GM19043 (cell line): Measurements from ENCODE around the gene EFNA4.

Experiments
- ATAC-seq: cut with Tn5 transposase; IDR thresholded peaks from one replicate; pipeline ENCODE4 v1.9.1; 2021; ENCODE audit warnings: low read depth; ENCODE audit not compliant: unreplicated experiment

EFNA4 gene

GRCh38 chr1:155051342-155051776 lies 12.2 kb upstream of the EFNA4 start:
- peak; percentile 12 for ATAC-seq

GRCh38 chr1:155051777-155052398 lies 11.7 kb upstream of the EFNA4 start:
- ATAC-seq: no peak

GRCh38 chr1:155052439-155053395 lies 10.8 kb upstream of the EFNA4 start:
- no peak for ATAC-seq

DNA sequence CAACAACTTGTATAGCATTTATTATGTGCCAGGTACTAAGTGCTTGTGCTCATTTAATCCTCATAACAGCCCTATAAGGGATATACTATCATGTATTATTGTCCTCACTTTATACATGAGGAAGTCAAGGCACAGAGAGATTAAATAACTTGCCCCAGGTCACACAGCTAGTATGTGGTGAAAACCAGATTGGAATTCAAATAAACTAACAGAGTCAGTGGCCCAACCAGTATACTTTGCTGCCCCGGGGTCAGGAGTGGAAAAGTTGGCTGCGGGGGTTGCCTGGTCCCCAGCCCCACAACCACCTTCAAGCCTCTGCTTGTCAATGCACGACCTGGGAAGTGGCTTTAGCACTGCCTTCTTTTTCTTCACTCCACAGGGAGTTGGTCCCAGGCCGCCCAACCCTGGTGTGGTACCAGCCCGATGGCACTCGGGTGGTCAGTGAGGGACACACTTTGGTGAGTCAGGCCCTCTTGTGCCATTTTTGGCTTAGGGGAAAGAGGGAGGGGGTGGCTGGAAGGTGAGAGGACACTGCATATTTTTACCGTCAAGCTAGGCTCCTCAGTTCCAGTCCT lies 9.9 kb upstream of the EFNA4 start:
- ATAC-seq: no peak

GRCh38 chr1:155057104-155057503 lies 6.4 kb upstream of the EFNA4 start:
- ATAC-seq: no peak

DNA sequence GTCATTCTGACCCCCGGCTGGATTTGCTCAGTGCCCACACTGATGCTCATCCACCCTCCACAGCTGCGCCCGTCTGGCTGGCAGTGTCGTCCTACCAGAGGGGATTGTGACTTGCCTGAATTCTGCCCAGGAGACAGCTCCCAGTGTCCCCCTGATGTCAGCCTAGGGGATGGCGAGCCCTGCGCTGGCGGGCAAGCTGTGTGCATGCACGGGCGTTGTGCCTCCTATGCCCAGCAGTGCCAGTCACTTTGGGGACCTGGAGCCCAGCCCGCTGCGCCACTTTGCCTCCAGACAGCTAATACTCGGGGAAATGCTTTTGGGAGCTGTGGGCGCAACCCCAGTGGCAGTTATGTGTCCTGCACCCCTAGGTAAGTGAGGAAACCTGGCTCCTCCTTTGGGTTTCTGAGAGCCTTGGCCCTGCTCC lies 5.7 kb upstream of the EFNA4 start:
- no peak for ATAC-seq

- no peak for ATAC-seq
These were observed 2.8 kb upstream of the EFNA4 start for GRCh38 chr1:155060736-155061135.

GRCh38 chr1:155061381-155062150 lies 2.0 kb upstream of the EFNA4 start:
- peak; percentile 52 for ATAC-seq

GRCh38 chr1:155062151-155062686 lies 1.3 kb upstream of the EFNA4 start:
- no peak for ATAC-seq

GRCh38 chr1:155062702-155063411 lies 683 bp upstream of the EFNA4 start:
- no peak for ATAC-seq

- no peak for ATAC-seq
These were observed 731 bp downstream of the EFNA4 start for GRCh38 chr1:155064111-155064831.

DNA sequence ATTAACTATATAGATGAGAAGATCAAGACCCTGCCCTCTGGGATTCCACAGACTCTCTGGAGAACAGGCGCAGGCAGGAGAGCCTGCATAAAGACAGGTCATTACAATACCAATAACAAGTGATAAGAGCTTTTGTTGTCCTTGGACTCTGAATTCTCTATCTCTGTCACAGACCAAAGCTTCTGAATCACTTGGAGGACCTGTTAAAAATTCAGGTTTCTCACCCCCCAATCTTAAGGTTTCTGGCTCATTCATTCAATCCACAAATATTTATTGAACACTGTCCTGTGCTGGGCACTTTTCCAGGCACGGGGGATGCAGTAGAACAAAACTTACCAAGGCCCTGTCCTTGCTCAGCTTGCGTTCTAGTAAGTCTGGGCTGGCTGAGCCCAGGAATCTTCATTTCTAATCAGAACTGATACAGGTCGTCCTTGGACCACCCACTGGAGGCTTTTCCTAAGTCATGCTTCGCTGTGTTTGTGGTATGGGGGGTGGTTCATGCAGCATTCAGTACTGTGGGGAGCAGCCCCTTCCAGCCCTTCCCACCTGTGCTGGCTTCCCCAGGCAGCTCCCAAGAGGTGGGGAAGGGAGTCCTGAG lies 1.4 kb downstream of the EFNA4 start:
- no peak for ATAC-seq

DNA sequence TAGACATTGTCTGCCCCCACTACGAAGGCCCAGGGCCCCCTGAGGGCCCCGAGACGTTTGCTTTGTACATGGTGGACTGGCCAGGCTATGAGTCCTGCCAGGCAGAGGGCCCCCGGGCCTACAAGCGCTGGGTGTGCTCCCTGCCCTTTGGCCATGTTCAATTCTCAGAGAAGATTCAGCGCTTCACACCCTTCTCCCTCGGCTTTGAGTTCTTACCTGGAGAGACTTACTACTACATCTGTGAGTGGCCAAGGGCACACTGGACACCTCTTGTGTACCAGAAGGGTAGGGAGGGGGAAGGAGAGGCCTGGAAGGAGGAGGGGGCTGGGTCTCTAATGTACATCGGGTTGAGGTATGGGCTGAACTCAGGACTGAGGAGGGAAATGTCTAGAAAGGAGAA lies 3.2 kb downstream of the EFNA4 start:
- ATAC-seq: no peak

DNA sequence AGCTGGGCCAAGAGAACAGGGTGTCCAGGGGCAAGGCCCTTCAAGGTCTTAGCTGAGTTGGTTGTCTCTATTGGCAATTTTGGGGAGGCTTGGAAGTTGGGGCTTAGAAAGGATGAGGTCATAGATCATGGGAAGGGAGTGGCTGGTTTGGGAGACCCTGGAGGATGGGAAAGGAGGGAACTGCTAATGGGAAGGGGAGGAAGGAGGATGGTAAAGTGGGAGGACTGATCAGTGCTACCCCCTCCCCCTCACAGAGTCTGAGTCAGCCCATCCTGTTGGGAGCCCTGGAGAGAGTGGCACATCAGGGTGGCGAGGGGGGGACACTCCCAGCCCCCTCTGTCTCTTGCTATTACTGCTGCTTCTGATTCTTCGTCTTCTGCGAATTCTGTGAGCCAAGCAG lies 5.1 kb downstream of the EFNA4 start:
- no peak for ATAC-seq

GRCh38 chr1:155069551-155070157 lies 6.1 kb downstream of the EFNA4 start:
- ATAC-seq: no peak

DNA sequence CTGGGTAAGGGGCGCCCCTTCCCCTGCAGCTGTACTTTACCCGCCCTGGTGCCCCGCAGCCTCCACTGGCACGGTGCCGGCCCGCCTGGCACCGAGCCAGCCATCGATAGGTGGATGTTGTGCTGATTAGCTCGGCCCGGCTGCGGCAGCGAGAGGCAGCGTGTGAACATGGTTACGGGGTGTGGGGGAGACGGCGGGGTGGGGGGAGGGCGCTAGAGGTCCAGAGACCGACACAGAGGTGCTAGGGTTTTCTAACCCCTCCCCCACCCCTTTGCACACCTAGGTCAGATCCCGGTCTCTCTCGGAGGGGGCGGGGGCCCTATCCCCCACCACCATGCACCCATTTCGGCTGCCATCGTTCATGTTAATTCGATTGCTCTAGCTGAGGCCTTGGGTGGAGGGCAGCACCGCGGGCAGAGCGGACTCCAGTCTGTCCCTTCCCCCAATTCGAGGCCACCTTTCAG lies 6.7 kb downstream of the EFNA4 start:
- ATAC-seq: no peak

DNA sequence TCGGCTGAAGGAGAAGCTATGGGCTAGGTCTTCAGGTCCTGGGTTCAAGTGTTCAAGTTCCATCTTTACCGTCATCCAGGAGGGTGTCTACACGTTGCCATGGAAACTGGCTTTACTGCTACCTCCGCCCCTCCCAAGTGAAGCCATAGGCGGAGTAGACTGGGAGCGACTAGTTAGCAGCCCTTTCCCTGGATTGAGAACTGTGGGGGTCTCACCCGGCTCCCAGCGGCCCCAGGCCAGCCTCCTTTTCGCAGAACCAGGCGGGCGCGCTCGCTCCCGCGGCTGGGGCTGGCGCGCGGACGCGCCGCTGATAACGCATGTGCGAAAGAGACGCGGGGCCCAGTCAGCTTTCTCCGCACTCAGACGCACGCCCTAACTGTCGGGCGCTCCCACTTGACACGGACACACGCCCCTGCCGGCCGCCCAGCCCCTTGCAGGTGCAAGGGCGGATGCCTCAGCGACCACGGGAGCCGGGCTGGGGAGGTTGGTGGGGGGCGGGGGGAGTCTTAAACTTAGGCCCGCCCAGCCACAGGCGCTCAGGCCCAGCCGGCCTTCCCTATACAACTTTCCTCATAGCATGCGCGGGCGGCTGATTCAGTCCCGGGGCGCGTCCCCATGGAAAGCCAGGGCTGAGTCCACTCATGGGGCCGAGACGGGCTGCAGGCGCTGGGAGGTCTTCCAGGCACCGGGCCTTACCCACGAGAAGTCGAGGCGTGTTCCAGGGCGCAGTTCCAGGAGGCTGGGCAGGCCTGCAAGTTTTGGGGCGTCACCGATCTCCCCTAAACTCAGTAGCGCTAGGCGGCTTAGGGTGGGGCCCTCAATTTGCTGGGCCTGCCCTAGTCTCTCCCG lies 7.4 kb downstream of the EFNA4 start:
- peak; percentile 70 for ATAC-seq
